Hematopoietic multipotent progenitor cell treated with erythropoietin and hydrocortisone succinate and interleukin-3 and kit ligand, for 8 days (in vitro differentiated cells): ENCODE measurements around the gene CNFN.

Source experiments
- DNase-seq: peaks from one replicate; pipeline ENCODE4 v3.0.0-alpha.2; 2015

Gene CNFN

DNA sequence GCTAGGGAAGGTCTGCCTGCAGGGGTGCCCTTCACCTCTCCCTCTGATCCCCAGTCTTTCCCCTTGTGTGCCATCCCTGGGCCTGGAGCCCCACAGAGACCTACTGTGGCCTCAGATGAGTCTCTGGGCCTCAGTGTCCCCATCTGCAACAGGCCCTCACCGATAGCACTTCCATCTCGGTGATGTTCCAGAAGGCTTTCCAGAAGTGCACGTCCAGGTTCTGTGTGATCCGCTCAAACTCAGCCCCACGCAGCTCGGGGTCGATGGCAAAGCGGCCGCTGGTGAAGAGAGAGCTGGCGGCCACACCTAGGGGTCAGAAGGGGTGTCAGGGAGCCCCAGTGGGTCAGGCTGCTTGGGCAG is 17.7 kb upstream of the CNFN start:
- no peak for DNase-seq

DNA sequence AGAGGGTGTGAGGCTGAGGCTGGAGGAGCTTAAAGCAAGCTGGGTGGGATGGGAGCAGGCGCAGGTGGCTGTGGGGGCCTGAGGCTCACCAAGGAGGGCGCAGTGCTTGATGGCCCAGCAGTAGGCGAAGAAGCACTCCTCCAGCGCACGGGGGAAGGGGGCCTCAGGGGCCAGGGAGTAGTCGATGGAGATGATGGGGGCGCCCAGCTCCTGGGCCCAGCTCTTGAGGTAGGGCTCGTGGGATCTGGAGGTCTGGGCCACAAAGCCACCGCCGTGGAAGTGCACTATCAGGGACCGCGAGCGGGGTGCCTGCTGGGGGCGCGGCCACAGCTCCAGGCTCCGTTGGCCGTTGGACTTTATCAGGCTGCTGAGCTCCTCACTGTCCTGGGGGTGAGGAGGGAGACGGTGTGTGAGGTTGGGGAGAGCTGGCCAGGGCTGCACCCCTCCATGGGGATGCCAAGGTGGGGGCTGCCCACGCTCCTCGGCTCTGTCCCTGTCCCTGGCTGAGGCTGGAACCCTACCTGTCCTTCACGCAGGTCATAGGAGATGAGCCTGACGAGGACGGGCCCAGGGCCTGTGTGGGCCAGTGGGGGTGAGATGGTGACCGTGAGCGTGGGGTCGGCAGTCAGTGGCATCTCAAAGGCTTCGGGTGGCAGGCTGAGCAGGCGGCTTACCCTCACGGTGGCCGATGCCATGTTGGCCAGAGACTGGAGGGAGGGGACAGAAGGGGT is 17.2 kb upstream of the CNFN start:
- DNase-seq, result no peak

DNA sequence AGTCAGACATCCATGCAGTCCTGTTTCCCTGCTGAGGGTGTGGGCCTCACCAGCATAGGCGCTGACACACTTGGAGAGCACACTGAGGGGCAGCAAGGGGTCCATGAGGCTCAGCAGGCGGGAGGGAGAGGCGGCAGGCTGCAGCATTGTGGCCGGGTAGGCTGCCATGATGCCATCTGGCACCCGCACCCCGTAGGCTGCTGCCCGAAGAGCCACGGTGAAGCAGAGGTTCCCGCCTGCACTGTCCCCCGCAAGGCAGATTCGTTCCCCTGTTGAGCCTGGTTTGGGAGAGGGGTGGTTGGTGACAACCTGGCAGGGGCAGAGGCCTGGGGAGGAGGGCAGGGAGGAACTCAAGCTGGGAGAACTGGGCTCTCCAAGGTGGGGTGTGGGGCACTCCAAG is 16.0 kb upstream of the CNFN start:
- no peak for DNase-seq

DNA sequence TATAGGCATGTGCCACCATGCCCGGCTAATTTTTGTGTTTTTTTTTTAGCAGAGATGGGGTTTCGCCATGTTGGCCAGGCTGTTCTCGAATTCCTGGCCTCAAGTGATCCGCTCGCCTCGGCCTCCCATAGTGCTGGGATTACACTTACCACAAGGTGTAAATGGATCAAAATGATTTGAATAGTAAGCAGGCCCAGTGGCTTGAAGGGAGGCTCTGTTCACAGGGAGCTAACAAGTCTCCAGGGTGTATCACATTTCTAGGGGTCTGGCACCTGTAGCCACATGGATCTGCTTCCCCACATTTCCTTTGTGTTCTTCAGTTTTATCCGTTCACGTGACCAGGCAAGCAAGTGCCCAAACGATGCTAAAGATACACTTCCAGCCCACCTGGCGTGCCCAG is 13.5 kb upstream of the CNFN start:
- DNase-seq, result no peak

DNA sequence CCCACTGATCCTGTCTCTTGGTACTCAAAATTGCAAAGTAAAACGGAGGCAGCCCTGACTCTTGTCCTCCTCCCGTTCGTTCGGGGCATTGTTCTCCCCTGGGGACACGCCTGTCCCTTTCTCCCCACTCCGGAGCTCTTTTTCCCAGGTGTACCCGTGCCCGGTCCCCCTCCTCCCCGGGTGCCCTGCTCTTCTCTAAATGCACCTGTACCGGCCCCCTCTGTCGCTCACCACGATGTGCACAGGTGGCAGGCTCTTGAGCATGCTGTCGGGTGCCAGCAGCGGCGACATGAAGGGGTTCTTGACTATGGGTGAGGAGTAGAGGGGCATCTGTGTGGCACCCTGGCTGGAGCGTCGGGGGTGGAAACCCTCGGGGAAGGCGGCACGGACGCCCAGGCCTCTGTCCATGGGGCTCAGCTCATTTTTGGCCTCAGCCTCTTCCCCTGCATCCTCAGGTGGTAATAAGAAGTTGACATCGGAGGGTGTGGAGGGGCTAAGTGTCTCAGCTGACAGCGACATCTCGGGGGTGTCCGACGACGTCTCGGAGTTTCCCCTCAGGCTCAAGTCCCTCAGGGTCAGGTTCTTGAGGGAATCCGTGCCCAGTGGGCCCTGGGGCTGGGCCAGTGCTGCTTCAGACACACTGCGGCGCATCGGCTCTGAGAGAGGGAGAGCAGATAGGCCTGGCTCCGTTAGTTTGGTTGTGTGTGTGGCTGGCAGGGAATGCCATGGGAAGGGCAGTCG is 12.4 kb upstream of the CNFN start:
- no peak for DNase-seq

DNA sequence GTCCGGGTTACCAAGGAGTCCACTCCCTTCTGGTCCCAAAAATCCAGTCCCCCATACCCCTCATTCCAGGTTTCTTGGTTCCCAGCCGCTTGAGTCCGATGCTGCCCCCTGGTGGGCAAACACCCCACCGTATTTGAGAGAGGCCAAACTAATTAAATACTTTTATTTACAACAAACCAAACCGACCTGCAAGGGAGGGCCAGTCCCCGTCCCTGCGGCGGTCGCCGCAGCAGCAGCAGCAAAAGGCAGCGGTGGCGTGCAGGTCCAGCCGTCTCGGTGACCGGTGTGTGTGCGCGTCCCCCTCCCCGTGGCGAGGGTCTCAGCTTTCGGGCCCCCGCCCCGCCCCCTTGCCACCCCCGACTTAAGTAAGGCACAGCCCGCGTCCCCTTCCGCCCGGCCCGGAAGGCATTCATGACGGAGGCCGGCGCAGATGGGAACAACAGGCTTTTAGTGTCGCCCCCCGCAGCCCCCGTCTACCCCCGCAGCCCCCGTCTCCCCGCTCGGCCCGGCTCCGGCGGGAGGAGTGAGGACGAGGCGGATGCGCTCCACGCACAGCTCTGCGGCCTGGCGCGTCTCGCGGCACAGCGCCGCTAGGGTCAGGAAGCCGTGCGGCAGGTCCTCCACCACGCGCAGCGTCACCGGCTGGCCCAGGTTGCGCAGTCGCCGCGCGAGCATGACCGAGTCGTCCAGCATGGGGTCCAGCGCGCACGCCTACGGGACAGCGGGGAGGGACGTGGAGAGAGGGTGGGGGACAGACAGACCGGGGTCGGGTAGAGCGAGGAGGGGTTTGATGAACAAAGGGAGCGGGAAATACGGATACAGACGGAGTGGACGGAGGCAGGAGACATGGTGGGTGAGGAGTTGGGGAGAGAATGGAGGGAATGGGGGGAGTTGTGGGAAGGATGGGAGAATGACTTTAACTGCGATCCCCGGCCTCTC is 11.5 kb upstream of the CNFN start:
- DNase-seq, result peak; percentile 80

DNA sequence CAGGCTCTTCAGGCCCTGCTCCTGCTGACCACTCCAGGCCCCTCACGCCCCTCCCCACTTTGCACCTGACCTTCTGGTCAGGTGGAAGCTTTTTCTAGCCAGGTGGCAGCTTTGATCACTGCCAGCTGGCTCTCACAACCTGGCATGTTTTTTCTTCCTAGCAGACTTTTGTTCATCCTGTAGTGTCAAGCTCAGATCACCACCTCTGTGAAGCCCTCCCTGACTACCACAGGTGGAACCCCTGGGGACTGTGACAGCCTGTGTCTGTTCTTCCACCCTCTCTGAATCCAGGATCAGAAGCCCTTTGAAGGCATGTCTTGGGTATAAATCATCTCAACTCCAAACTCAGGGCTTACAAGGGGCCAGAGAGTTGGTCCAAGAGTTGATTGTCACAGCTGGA is 10.3 kb upstream of the CNFN start:
- DNase-seq, result no peak

DNA sequence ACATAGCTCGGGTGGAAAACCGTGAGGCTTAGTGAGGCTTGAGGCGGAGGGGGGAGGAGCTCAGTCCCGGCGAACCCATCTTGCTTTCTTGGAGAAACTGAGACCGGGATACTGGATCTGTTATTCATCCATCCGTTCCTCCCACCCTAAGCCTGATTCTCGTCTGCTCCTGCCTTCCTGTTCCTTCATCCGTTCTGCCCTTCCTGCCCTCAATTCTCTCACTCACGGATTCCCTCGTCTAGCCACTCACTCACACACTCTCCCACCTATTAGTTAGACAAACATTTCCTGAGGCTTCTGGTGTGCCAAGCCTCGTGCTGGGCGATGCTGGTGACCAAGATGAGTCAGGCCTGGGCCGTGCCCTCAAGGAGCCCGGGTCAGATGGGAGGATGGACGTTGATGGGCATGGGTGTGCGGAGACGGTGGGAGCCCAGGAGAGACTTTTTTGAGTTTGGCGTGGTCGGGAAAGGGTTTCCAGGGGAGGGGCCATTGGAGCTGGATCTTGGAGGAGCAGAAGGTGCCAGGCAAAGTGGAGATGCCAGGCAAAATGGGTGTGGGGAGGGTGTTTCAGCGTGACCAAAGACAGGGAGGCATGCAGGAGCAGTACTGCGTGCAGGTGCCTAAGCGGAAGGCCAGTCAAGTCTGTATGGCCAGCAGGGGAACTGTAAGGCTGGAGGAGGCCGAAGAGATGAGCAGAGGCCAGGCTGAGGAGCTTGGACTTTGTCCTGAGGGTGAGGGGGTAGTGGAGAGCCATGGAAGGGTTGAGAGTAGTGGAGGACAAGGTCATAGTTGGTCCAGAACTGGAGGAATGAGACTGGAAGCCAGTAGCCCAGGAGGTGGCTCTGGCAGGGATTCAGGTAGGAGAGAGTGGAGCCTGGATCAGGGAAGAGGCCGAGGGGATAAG is 7.4 kb upstream of the CNFN start:
- peak; percentile 36 for DNase-seq

DNA sequence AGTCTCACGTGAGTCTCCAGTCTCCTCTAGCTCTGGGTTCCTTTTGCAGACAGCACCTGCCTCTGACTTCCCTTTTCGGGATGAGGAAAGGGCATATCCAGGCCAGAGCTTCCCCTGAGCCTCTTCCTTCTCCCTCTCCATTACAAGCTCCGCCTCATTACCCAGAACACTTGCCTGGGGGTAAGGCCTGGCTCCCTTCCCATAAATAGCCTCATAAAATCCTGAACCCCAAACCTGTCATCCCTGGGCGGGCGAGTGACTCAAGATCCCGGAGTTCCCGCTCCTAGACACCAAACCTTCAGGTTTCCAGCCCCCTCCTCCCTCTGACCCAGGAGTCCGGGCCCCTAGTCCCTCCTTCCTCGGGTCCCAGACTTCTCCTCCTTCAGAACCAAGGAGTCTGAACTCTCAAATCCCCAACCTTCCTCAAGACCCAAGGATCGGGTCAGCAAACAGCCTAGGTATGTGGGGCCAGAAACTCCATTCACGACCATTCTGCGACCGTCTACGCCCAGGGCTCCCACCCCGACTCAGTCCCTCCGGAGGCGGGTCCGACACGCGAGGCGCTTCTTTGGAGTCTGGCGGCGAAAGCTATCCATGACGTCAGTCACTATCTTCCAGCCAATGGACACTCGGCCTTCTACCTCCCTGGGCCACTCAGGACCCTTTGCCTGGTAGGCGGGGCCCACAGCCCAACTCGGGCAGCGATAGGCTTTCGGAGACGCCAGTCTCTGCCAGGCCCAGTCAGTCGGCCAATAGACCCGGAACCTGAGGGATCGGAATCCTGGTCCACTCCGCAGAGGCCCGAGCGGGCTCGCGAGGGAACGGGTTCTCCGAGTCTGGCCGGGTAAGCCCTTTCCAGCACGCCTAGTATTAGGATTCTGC is 6.5 kb upstream of the CNFN start:
- peak; percentile 99 for DNase-seq

DNA sequence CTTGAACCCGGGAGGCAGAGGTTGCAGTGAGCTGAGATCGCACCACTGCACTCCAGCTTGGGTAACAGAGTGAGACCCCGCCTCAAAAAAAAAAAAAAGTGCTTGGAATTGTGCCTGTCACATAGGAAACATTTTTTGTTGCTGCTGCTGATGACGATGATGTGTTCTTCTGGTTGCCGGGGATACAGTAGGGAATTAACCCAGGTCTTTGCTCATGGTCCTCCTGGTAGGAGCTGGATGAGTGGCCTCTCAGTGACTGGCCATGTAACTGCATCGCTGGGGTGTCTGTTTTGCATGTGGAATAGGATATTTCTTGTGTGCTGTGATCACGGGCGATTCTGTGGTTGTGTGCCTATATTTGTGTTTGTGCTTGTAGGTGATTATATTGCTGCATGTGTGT is 4.7 kb upstream of the CNFN start:
- no peak for DNase-seq

DNA sequence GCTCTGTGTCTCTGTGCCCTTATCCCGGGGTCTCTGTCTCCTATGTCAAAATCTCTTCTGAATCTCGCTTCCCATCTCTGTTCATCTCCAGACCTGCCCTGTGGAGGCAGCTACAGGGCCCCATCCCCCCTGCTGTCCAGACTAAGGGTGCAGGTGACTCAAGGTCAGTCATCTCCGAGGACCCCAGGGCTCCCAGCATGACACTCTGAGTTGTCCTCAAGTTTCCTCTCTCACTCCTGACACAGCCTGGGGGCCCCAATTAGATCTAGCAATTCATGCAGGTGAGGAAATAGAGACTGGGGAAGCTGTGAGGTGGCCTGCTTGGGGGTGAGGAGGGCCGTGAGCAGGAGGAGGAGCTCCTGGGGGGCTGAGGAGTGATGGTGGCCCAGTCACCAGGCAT is 2.1 kb upstream of the CNFN start:
- no peak for DNase-seq

DNA sequence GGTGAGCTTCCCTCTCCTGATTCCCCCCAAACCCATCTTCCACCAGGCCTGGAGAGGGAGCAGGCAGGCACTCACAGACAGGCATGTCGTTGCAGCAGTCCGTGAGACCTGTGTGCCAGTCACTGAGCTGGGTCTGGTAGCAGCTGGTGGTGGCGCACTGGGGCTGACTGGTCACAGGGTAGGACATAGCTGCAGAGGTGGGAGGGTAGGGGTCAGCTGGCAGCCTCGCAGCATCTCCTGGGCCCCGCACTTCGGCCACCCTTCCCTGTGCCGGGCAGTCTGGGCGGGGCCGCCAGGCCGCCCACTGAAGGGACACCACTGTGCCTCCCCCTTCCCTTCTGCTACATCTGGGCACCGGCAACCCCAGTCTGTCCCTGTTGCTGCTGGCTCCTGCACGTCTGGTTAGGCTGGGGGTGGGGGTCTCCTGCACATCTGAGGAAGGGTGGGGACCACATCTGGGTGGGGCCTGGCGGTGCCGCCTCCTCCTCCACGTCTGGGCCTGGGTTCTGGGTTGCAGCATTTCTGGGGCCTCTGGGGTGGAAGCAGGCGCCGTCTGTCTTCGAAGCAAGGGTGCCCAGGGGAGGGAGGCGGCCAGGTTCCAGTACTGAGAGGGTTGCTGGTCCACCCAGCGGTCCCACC is 1.1 kb downstream of the CNFN start:
- DNase-seq, result no peak

DNA sequence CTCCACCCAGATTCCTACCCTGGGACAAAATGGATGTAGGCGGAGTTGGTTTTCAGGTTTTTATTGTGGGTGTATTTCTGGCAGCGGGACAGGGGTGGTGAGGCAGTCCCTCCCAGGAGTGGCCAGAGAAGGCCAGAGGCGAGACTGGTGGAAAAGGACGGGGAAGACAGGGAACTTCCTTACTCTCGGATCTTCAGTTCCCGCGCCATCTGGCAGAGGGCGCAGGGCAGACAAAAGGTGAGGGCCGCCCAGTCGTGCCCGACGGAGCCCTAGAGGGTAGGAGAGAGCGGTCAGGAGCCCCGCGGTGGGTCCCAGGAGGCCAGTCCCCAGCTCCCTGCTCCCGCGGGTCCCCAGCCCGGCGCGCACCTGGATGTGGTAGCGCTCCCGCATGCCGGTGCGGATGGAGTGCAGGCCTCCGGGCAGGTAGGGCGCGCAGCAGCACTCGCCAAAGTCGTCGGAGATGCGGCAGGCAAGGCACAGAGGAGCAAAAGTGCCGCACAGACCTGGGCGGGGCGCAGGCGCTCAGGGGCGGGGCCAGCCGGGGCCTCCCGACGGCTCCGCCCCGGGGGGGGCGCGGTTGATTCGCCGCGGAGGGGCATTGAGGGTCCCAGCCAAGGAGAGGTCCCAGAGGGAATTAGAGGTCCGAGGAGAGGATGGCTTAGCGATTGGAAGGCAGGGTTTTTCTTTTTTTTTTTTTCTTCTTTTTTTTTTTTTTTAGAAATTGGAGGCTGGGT is 3.0 kb downstream of the CNFN start:
- DNase-seq, result peak; percentile 69

DNA sequence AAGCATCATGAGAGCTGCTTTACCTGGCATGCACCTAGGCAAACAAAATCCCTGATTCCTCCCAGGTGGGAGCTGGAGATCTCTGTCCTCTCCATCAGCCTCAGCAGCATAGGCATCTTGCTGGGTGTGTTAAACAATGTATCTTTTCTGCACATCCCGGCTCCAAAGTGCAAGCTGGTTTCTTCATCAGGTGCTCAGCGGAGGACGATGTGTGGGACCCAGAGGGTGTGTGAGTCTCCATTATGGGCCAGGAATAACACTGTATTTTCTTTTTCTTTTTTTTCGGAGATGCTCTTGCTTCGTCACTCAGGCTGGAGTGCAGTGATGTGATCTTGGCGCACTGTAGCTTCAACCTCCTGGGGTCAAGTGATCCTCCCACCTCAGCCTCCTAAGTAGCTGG is 9.9 kb downstream of the CNFN start:
- DNase-seq, result no peak

DNA sequence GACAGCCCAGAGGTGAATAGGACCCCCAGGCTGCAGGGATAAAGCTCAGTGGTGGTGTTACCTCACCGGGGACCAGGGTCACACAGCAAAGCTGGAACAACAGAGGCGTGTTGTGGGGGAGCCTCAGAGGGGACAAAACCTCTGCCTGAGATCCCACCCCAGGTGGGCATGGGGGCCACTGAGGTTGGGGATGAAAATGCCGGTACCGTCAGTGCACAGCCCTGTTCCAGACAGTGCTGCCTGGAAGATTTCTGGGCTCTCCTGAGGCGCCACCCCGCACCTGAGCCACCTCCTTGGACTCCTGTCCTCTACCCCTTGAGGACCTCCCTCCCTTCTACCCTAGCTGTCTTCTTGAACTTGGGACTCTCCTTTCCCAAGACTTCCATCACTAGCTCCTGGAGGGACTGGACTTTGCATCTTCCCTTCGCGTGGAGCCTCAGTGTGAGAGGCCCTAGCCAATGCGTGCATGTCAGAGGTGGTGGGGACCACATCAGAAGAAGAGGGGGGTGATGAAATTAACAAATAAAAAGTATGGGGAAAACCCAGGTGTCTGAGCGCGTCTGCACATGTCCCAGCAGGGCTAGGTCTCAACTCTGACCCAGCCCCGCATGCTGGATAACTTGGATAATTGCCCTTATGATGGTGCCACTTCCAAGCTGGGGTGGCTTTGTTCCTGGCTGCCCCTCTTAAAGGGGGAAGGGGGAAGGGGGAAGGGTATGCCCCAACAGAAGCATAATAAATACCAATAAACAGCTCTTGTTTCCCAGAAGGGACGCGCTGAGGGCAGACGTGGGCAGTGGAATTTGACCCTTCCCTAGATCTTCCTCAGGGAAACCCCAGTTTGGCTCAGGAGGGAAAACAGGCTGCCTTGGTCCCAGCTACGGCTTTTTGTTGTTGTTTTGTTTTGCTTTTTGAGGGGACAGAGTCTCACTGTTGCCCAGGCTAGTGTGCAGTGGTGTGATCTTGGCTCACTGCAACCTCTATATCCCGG is 11.6 kb downstream of the CNFN start:
- DNase-seq, result no peak

DNA sequence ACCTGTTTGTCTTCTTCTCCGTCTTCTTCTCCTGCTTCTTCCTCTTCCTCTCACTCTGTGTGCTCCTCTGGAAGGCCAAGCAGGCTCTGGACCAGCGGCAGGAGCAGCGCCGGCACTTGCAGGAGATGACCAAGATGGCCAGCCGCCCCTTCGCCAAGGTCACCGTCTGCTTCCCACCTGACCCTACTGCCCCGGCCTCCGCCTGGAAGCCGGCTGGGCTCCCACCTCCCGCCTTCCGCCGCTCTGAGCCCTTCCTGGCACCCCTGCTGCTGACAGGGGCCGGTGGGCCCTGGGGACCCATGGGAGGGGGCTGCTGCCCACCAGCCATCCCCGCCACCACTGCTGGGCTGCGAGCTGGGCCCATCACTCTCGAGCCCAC is 13.9 kb downstream of the CNFN start:
- no peak for DNase-seq

DNA sequence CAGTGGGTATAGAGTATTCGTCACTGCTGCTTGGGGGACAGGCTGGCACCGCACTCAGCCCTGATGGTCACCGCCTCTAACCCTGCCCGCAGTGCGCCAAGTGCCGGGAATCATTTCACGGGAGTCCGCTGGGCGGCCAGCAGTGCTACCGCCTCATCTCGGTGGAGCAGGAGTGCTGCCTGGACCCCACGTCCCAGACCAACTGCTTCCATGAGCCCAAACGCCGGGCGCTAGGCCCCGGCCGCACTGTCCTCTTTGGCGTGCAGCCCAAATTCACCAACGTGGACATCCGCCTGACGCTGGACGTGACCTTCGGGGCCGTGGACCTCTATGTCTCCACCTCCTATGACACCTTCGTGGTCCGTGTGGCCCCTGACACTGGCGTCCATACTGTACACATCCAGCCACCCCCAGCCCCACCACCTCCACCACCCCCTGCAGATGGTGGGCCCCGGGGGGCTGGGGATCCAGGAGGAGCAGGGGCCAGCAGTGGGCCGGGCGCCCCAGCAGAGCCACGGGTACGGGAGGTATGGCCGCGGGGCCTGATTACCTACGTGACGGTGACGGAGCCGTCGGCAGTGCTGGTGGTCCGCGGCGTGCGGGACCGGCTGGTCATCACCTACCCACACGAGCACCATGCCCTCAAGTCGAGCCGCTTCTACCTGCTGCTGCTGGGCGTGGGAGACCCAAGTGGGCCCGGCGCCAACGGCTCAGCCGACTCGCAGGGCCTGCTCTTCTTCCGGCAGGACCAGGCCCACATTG is 14.5 kb downstream of the CNFN start:
- no peak for DNase-seq

DNA sequence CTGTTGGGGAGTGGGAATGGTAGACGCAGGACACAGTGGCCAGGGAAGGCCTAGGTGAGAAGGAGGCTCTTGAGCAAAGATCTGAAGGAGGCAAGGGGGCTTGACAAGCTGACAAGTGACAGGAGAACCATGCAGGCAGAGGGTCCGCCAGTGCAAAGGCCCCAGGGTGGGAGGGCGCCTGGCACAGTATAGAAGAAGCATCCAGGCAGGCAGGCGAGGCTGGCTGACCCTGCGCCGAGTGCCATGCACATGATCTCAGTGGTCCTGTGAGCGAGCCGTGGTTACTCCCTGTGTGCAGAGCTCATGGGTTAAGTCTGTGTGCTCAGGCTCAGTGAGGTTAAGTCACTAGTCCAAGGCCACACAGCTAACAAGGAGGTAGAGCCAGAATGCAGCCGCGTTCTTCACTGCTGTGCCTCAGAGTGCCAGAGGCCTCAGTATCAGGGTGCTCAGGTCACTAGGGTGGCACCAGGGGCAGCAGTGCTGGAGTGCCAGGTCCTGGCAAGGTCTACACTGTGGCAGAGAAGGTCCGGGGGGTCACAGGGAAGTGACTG is 15.2 kb downstream of the CNFN start:
- DNase-seq, result no peak
